22Rv1 (cell line): ENCODE measurements around the gene ATP9A.

Experiments
- ZFX ChIP-seq: fragments of 450-650 bp; IDR thresholded peaks from 2 replicates; pipeline ENCODE4 v1.6.1; 2017; ENCODE audit warnings: antibody characterized with exemption, borderline replicate concordance
- TF ChIP-seq, protein P1 (sequence below): fragments of 450-650 bp; IDR thresholded peaks from 2 replicates; pipeline ENCODE4 v1.5.1; 2017; ENCODE audit warnings: mild to moderate bottlenecking

- TF ChIP-seq, protein P1, sequence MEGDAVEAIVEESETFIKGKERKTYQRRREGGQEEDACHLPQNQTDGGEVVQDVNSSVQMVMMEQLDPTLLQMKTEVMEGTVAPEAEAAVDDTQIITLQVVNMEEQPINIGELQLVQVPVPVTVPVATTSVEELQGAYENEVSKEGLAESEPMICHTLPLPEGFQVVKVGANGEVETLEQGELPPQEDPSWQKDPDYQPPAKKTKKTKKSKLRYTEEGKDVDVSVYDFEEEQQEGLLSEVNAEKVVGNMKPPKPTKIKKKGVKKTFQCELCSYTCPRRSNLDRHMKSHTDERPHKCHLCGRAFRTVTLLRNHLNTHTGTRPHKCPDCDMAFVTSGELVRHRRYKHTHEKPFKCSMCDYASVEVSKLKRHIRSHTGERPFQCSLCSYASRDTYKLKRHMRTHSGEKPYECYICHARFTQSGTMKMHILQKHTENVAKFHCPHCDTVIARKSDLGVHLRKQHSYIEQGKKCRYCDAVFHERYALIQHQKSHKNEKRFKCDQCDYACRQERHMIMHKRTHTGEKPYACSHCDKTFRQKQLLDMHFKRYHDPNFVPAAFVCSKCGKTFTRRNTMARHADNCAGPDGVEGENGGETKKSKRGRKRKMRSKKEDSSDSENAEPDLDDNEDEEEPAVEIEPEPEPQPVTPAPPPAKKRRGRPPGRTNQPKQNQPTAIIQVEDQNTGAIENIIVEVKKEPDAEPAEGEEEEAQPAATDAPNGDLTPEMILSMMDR: no peak
- no peak for TF ChIP-seq ZFX
Measured at GRCh38 chr20:51687630-51688029, 80.6 kb downstream of the ATP9A start.
